Measurements from ENCODE around the gene LRRC25. TPM values are rescaled to one million over a fixed set of nuclear protein-coding genes. Genes with fewer than 3 reads are reported as not detected.

LRRC25 gene
- total and polyA plus RNA-seq, 2 donors (not counting 1 experiment from before 2014, with no cell fraction given), result 0.10 to 1.2 TPM

DNA sequence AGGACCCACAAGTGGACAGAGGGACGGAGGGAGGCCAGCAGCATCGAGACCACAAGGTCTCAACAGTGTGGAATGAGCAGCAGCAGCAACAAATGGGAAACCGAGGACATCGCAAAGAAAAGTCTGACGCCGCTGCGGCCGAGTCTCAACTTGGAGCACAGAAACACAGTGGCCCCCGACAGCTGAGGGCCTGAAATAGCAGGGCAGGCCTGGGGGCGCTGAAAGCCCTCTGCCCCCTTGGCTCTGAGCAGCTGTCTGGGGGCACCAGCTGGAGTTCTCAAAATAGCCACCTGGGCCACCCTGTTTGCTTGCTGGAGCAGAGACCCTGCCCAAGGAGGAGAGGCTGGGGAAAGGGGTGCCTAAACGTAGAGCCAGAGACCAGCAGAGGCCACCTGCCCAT, 46.4 kb upstream of the LRRC25 start:
- no peak overlapping the region for H3K4me3 ChIP-seq (replicated peaks in 1 of 4; ENCODE audit: control extremely low read depth in 1 of 4, insufficient read depth in 1 of 4, low read depth in 3 of 4, low read length in 4 of 4)
- H4K20me1 ChIP-seq (ENCODE audit: control insufficient read depth, extremely low read depth, insufficient read depth, low read length), result no peaks in the 10 kb centered on the region

DNA sequence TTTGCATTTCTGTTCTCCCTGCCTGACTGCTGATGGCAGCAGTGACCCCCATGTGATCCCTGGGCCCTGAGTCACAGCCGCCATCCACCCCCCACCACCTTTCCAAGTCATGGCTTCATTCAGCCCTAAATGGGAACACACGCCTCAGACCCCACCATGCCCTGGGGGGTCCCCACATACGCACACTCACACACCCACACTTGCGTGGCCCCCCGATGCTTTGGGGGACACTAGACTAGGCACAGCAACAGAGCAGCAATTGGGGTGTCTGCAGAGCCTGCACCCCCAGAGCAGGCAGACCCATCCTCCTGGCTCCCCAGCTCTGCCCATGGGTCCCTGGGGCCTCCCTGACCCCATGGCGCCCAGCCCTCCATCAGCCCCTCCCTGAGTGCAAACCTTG, 46.0 kb upstream of the LRRC25 start:
- Histone ChIP-seq H3K79me2 (ENCODE audit: control insufficient read depth, insufficient read depth, low read length) (no peaks in the 10 kb centered on the region), H3K4me2 (ENCODE audit: extremely low read depth, insufficient read depth, low read length) (no peak overlapping the region), H3K9ac (ENCODE audit: insufficient read depth, low read length) (no peak overlapping the region), H3K4me1 (ENCODE audit: control insufficient read depth, extremely low read depth, insufficient read depth, low read length) (peaks cover 5% of the 10 kb centered on the region), H4K20me1 (ENCODE audit: control insufficient read depth, extremely low read depth, insufficient read depth, low read length) (no peaks in the 10 kb centered on the region), H3K27ac (ENCODE audit: insufficient read depth, low read length) (no peak overlapping the region), H2AFZ (ENCODE audit: low read length) (no peak overlapping the region), H3K9me3 (ENCODE audit: control insufficient read depth, insufficient read depth, low read depth, low read length) (no peaks in the 10 kb centered on the region), H3K36me3 (ENCODE audit: control insufficient read depth, insufficient read depth, low read length) (peaks cover 21% of the 10 kb centered on the region), H3K4me3 (replicated peaks in 1 of 4; ENCODE audit: control extremely low read depth in 1 of 4, insufficient read depth in 1 of 4, low read depth in 3 of 4, low read length in 4 of 4) (no peak overlapping the region), H3K27me3 (ENCODE audit: control insufficient read depth, insufficient read depth, low read length) (no peaks in the 10 kb centered on the region)
- TF ChIP-seq, protein P1, sequence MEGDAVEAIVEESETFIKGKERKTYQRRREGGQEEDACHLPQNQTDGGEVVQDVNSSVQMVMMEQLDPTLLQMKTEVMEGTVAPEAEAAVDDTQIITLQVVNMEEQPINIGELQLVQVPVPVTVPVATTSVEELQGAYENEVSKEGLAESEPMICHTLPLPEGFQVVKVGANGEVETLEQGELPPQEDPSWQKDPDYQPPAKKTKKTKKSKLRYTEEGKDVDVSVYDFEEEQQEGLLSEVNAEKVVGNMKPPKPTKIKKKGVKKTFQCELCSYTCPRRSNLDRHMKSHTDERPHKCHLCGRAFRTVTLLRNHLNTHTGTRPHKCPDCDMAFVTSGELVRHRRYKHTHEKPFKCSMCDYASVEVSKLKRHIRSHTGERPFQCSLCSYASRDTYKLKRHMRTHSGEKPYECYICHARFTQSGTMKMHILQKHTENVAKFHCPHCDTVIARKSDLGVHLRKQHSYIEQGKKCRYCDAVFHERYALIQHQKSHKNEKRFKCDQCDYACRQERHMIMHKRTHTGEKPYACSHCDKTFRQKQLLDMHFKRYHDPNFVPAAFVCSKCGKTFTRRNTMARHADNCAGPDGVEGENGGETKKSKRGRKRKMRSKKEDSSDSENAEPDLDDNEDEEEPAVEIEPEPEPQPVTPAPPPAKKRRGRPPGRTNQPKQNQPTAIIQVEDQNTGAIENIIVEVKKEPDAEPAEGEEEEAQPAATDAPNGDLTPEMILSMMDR (conservative IDR thresholded peaks at IDR 0.05 in 1 of 2, IDR thresholded peaks at IDR 0.05 in 1 of 2; ENCODE audit: low read depth in 1 of 2, low read length in 2 of 2), result no peak
- TF ChIP-seq EZH2 (IDR thresholded peaks at IDR 0.05; ENCODE audit: low read length, missing control alignments), result no peak
- no peak for DNase-seq (ENCODE audit: low read depth in 2 of 2)

More for the DNA sequence above, 46.4 kb upstream of the LRRC25 start:
- Histone ChIP-seq H3K4me1 (ENCODE audit: control insufficient read depth, extremely low read depth, insufficient read depth, low read length) (peaks cover 5% of the 10 kb centered on the region), H3K4me2 (ENCODE audit: extremely low read depth, insufficient read depth, low read length) (no peak overlapping the region), H3K9ac (ENCODE audit: insufficient read depth, low read length) (no peak overlapping the region), H2AFZ (ENCODE audit: low read length) (no peak overlapping the region), H3K27ac (ENCODE audit: insufficient read depth, low read length) (no peak overlapping the region), H3K36me3 (ENCODE audit: control insufficient read depth, insufficient read depth, low read length) (peaks cover 21% of the 10 kb centered on the region), H3K9me3 (ENCODE audit: control insufficient read depth, insufficient read depth, low read depth, low read length) (no peaks in the 10 kb centered on the region), H3K79me2 (ENCODE audit: control insufficient read depth, insufficient read depth, low read length) (no peaks in the 10 kb centered on the region), H3K27me3 (ENCODE audit: control insufficient read depth, insufficient read depth, low read length) (no peaks in the 10 kb centered on the region)
- no peak for DNase-seq (ENCODE audit: low read depth in 2 of 2)
- TF ChIP-seq, protein P1 (conservative IDR thresholded peaks at IDR 0.05 in 1 of 2, IDR thresholded peaks at IDR 0.05 in 1 of 2; ENCODE audit: low read depth in 1 of 2, low read length in 2 of 2), result no peak
- TF ChIP-seq EZH2 (IDR thresholded peaks at IDR 0.05; ENCODE audit: low read length, missing control alignments), result no peak

- TF ChIP-seq EZH2 (IDR thresholded peaks at IDR 0.05; ENCODE audit: low read length, missing control alignments), result no peak
- TF ChIP-seq, protein P1 (conservative IDR thresholded peaks at IDR 0.05 in 1 of 2, IDR thresholded peaks at IDR 0.05 in 1 of 2; ENCODE audit: low read depth in 1 of 2, low read length in 2 of 2), result no peak
- H4K20me1 ChIP-seq (ENCODE audit: control insufficient read depth, extremely low read depth, insufficient read depth, low read length), result no peaks in the 10 kb centered on the region
- H3K4me1 ChIP-seq (ENCODE audit: control insufficient read depth, extremely low read depth, insufficient read depth, low read length), result peaks cover 5% of the 10 kb centered on the region
- no peak for DNase-seq (ENCODE audit: low read depth in 2 of 2)
- no peak overlapping the region for H3K4me3 ChIP-seq (replicated peaks in 1 of 4; ENCODE audit: control extremely low read depth in 1 of 4, insufficient read depth in 1 of 4, low read depth in 3 of 4, low read length in 4 of 4)
- H3K9ac ChIP-seq (ENCODE audit: insufficient read depth, low read length), result no peak overlapping the region
- peaks cover 21% of the 10 kb centered on the region for H3K36me3 ChIP-seq (ENCODE audit: control insufficient read depth, insufficient read depth, low read length)
- no peaks in the 10 kb centered on the region for H3K79me2 ChIP-seq (ENCODE audit: control insufficient read depth, insufficient read depth, low read length)
- no peak overlapping the region for H2AFZ ChIP-seq (ENCODE audit: low read length)
- H3K9me3 ChIP-seq (ENCODE audit: control insufficient read depth, insufficient read depth, low read depth, low read length), result no peaks in the 10 kb centered on the region
- H3K27ac ChIP-seq (ENCODE audit: insufficient read depth, low read length), result no peak overlapping the region
- H3K27me3 ChIP-seq (ENCODE audit: control insufficient read depth, insufficient read depth, low read length), result no peaks in the 10 kb centered on the region
- H3K4me2 ChIP-seq (ENCODE audit: extremely low read depth, insufficient read depth, low read length), result no peak overlapping the region
Measured at GRCh38 chr19:18442941-18443340, 45.5 kb upstream of the LRRC25 start.
